NCI-H345 (cell line): ENCODE measurements around the gene PRKCZ.
A peak's percentile ranks its signal among the peaks of the same experiment; 100 is the strongest.

Experiments used
- DNase-seq: peaks from one replicate; lab custom pipeline; 2025; lab: John Stamatoyannopoulos, UW

PRKCZ gene

DNA sequence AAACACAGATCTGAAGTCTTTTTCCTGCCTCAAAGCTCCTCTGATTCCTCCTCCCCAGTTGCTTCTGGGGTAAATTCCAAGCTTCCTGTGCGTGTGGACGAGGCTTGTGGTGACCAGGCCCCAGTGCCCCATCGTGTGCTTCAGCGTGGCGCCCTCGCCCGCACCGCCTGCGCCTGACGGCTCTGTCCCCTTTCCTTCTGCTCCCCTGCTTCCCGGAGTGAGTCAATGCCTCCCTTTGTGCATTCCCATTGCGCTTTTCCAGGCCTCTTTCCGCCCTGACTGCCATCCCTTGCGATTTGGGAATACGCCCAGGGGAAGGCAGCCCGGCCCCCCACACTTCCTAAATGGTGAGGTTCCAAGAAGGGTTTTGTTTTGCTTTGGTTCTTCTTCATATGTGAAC lies 108.1 kb downstream of the PRKCZ start:
- no peak for DNase-seq

DNA sequence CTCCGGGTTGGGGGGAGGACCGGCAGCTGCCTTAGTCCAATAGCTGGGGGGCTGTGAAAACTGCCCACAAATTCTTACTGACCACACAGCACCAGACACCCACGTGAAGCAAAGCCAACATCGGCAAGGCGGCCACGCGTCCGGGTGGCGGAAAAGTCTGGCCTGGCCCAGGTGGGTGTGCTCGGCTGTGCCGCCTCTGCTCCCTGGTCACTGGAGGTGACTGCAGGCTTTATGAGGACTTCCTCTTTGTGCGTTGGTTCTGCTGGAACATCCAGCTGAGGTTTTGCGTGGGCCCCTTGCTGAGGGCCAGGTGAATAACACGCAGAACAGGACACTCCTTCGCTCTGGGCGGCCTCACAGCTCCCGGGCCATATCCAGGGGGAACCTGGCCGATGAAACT lies 108.9 kb downstream of the PRKCZ start:
- no peak for DNase-seq

DNA sequence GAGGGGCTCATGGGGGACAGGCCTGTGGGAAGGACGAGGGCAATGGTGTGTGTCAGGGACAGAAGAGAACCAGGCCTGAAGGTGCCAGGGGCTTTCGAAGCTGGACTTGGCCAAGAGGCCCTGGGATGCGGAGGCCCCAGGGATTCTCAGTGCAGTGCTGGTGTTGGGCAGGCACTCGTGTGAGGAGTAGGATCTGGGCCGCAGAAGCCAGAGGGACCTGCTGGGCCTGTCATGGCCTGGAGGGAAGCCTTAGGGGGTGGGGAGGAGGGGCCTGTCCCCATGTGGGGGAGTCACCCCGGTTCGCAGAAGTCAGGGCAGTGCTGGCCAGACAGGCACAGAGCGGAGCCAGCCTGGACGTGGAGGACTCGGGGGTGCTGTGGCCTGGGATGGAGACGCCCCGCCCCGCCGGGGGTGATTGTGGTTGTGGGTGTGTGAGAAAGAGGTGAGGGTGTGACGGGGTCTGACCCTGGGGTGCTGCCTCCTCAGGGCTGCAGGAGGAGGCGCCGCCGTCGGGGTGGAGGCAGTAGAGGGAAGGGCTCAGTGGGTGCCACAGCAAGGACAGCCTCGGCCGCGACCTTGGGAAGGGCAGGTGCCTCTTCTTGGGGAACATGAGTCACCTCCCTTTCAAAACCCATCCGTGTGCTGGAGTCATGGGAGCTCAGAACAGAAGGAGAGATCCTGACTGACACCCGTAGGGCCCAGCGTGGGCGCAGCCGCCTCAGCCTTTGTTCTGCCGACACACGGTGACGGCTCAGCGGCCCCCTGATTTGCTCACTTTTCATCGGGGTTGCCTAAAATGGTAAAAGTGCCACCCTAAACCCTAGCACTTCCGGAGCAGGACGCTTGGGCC lies 110.5 kb downstream of the PRKCZ start:
- DNase-seq, result no peak

DNA sequence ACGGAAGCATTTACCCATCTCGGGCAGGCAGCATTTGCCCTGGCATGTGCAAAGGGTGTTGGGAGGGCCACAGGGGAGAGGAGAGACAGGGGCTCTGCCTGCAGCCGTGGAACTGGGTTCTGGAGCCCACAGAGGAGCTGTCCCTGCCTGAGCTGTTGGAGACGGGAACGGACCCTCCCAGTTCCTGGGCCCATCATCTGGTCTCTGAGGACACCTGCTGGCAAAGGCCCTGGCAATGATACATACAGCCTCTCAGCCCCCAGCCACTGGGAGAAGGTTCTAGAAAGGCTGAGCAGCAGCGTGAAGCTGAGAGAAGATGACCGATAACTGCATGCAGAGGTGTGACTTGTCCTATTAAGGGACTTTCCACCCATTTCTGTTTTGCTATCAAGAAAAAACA lies 113.0 kb downstream of the PRKCZ start:
- no peak for DNase-seq

DNA sequence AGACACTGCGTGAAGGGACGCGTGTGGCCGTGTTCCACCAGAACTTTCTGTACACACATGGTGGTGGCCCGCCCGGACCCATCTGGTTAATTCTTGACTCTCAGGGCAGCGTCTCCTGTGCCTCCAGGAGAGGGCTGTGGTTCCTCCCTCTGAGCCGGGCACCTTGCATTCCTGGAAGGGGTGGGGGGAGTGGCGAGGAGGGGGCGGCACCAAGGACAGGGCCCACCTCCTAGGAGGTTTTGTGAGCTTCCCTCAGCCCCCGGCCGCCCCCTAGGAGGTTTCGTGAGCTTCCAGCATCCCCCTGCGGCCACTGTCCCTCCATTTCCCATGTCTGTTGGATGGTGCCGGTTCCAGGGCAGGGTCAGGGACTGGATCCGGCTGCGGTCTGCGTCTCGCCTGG lies 115.4 kb downstream of the PRKCZ start:
- DNase-seq, result no peak

DNA sequence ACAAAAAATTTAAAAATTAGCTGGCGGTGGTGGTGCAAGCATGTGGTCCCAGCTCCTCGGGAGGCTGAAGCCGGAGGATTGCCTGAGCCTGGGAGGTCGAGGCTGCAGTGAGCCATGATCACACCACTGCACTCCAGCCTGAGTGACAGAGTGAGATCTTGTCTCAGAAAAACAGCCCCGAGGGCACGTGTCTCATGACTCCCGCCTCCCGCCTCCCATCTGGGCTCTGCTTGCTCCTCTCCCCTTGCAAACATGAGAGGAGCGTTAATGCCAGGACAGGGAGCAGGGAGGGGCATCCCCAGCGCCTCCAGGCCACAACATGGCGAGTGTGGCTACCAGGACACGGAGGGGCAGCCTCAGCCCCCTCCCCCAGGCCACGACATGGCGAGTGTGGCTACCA lies 116.0 kb downstream of the PRKCZ start:
- DNase-seq, result no peak

DNA sequence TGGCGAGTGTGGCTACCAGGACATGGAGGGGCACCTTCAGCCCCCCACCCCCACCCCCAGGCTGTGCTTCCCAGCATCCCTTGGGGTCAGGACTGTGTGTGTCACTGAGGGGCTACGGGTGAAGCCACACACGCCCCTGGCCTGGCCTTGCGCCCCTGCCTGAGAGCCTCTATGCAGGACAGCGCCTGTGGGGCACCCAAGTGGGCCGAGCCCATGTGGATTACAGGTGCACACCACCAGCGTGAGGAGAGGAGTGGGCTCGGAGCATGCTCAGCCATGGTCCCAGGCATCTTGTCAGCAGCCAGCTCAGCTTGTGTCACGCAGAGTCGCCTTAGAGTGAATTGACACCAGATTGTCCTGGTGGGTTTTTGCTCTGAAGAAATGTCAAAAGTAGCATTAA lies 116.5 kb downstream of the PRKCZ start:
- no peak for DNase-seq

DNA sequence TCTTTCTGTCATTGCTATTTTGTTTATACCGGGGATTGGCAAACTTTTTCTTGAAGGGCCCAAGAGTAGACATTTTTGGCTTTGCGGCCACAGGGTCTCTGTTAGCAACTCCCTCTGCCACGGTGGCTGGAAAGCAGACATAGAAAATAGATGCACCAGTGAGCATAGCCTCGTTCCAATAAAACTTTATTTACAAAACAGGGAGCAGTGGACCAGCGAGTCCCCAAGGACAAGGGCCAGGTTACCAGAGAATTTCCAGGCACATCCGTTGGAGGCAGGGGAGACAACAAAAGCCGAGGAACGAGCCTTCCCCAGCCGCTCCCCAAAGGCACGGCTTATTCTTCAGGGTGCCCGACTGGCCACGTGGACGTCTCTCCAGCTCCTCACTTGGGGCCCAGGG lies 117.9 kb downstream of the PRKCZ start:
- no peak for DNase-seq

DNA sequence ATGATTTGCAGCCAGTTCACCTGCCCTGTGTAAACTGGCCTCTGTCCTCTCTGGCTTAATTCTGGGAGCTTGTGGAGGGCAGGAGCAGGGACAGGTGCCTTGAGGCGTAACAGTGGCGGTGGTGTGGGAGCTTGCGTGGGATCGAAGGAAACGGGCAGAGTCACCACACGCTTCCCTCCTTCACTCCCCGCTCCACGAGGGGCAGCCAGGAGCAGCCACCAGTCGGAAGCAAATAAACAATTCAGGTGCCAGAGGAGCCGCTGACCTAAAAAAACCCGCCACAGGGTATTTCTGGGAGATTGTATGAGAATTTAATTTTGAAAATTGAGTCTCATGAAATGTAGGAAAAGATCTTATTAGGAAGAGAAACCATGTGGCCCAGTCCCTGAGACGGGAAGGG lies 118.3 kb downstream of the PRKCZ start:
- DNase-seq, result no peak

DNA sequence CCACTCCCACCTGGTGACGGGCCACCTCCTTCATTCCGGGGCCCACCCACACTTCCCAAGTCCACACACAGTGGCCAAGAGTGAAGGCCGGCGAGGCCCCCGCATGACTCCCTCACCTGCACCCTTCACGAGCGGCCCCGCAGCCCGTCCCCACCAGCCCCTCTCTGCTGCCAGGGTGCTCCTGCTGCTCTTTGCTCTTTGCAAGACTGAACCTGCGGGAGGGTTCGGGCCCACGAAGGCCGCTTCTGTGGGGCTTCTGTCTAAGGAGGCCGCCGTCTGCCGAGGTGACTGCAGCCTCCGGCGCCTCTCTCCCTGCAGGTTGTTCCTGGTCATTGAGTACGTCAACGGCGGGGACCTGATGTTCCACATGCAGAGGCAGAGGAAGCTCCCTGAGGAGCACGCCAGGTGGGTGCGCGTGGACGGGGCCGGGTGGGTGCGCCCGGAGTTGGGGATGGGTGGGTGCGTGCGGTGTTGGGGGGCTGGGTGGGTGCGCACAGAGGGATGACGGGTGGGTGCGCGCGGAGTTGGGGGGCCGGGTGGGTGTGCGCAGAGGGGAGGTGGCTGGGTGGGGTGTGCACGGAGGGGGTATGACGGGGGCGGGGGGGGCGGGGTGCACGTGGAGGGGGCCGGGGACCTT lies 119.1 kb downstream of the PRKCZ start:
- DNase-seq, result no peak

DNA sequence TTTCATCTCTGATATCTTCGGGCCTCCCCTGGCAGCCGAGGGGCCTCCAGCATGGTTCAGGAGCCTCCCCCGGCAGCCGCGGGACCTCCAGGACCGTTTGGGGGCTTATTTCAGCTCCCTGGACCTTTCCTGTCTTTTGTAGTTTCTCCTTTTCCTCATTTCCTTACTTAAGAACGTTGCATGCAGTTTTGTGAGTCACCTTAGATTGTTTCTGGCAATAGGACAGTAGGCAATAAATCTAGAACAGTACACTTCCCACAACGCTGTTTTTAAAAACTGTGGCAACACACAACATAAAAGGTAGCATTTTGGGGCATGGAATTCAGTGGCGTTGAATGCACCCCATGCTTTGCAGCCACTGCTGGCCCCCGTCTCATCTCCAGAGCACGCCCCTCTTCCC lies 120.0 kb downstream of the PRKCZ start:
- DNase-seq, result no peak

DNA sequence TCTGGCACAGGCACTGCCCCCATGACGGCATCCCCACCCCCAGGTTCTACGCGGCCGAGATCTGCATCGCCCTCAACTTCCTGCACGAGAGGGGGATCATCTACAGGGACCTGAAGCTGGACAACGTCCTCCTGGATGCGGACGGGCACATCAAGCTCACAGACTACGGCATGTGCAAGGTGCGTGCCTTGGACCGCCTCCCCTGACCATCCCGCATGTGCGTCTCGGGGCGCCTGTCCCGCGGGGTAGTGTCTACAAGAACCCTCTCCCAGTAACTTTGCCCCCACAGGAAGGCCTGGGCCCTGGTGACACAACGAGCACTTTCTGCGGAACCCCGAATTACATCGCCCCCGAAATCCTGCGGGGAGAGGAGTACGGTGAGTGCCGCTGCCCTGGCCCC lies 121.8 kb downstream of the PRKCZ start:
- no peak for DNase-seq

DNA sequence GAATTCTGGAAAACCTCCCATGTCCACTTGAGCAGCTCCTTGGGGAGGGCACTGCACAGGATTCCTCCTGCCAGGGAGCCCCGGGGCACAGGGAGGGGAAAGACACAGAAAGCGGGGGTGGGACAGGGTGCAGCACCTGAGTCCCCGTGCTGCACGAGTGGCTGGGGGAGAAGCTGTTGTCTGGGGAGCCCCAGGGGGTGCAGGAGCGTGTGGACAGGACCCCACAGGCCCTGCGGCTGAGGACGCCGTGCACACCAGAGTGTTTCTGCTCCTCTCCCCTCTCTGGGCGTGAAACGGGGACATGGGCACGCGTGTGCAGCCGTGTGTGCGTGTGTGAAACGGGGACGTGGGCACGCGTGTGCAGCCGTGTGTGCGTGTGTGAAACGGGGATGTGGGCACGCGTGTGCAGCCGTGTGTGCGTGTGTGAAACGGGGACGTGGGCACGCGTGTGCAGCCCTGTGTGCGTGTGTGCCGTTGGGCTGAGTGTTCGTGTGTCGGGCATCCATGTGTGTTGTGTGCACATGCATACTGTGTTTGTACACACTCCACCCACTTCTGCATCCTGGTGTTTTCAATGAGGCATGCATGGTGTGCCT lies 122.4 kb downstream of the PRKCZ start:
- DNase-seq, result no peak

DNA sequence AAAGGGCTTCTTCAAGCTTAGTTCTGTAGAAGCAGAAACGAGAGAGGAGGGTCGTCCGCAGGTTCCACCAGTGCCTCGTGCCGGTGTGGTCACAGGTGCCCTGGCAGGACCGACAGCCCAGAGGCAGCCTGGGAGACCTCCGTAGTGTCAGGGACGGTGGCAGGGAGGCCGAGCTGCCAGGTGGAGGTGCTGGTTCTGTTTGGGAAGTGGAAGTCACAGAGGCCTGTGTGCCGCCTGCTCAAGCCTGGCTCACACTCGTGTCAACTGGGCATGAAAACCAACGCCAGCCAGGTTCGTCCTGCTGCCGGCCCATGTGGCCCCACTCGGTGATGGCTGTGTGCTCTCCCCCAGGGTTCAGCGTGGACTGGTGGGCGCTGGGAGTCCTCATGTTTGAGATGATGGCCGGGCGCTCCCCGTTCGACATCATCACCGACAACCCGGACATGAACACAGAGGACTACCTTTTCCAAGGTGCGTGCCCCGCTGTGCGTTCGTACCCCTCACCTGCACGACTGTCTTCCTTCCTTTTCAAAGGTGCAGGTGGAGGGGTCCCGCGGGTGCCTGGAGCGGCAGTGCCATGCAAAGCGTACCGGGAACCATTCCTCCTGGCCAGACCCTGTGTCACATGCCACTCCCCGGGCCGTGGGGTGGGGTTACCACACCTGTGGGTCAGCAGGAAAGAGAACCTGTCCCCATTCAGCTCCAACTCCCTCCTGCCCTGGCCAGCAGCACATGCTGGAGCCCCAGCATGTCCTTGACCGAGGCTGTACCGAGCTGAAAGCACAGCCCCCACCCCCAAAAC lies 123.5 kb downstream of the PRKCZ start:
- no peak for DNase-seq

DNA sequence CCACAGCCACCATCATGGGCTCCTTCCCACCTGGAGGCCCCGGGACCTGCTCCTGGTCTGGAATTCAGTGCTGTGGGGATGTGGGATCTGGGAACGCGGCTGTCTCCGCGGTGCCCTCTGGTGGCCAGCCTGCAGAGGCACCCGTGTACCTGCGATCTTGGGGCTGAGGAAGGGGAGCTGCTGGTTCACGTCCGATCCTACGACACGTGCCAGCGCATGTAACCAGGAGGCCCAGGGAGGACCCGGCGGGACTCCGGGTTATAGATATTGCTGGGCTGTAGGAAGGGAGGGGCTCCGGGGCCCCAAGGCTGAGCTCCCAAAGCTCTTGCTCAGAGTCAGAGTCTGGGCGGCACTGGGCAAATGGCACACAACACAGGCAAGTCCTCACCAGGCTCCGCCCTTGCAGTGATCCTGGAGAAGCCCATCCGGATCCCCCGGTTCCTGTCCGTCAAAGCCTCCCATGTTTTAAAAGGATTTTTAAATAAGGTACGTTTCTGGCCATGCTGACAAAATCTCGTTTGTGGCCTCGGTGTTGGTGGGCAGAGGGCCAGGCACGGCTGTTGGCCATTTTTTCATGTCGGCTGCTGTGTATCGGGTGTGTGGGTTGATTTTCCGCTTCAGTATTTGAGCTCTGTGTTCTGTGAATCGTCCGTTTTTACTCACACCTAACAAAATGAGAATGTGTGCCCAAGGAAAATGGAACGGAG lies 124.3 kb downstream of the PRKCZ start:
- DNase-seq, result peak; percentile 49

DNA sequence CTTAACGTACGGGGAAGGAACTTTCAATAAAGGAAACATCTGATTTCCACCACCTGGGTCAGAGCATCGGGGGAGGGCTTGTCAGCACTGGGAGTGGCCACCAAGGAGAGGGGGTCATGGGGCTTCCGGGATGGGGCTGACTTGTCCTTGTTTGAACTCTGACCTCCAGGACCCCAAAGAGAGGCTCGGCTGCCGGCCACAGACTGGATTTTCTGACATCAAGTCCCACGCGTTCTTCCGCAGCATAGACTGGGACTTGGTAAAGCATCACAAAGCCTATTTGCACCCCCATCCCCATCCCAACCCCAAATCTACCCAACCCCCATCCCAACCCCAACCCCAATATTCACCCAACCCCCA lies 124.8 kb downstream of the PRKCZ start:
- DNase-seq, result no peak

DNA sequence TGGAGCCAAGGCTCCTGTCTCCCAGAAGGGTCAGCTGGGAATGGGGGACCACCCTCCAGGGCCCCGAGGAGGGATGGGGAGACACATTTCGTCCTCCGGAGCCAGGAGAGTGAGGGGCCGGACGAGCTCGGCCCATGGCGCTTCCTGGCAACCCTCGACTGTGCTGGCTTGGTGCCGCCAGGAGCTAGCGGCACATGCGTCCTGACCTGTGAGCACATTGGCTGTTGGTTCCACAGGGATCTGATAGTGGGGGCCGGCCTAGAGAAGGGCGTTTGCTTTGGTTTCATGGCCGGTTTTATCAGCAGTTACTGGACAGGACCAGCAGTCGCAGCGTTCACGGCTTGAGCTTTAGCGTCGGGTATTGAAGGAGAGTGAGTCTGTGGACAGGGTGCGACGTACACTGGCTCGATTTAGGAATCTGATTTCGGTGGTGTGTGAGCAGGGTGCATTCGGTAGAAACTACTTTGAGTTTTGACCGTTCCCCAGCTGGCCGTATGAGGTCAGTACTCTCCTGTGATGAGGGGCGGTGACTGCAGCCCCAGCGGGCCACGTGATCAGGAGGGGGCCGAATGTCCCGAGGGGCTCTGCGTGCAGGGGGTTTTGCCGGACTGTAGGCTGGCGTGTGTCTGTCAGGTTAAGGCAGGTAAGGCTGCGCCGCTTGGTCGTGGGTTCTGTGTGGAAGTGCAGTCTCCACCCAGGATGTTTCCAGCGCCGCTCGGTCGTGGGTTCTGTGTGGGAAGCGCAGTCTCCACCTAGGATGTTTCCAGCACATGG lies 125.7 kb downstream of the PRKCZ start:
- no peak for DNase-seq

DNA sequence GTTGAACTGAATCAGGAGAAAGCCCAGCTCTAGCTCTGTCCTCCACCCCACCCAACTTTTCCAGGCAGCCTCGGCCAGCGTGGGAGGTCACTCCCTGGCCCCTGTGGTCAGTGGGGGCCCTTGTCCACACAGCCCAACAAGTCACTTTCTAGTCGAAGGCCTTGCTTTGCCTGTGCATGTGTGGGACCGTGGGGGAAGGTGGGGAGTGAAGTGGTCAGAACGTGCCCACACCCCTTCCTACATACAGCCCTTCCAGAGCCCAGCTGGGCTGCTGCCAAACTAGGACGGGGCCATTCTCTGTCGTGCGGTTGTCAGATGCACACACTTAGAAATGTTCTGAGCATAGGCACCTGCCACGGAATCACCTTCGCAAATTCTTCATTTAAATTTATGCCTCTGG lies 126.4 kb downstream of the PRKCZ start:
- DNase-seq, result no peak

DNA sequence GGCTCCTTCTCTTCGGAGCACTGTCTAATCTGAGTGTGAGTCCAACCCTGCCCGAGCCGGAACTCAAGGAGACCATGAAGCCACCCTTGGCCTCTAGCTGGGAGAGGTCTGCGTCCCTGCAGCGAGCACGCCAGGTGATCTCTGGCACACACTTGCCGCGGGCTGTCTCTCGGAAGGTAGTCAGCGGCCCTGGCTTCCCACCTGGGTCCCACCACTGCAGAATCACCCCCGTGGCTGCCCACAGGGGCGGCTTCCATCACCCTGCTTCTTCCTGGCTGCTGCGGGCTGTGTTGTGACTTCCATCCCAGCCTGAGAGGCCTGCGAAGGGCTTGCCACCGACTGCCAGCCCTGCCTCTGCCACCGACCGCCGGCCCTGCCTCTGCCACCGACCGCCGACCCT lies 127.3 kb downstream of the PRKCZ start:
- DNase-seq, result no peak

DNA sequence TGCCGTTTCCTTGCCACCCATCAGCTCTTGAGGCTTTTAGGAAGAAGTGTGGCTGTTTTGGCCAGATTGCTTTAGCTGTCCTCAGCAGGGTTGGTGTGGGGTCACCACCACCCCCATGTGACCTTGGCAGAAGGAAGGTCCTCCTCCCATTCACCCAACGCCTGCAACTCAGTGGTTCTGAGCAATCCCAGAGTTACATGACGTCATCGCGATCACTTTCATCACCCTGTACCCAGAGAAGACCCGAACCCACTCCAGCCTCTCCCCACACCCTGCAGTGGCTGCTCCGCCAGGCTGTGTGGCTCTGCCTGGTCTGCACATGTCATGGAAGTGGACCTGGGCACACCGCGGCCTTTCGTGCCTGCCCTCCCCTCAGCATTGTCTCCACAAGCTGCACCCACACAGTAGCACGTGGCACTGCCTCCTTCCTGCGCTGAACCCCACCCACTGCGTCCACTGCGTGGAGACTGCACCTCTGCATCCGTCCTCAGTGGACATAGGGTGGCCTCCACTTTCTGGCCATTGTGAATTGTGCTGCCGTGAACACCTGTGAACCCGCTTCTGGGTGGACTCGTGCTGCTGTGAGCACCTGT lies 127.8 kb downstream of the PRKCZ start:
- no peak for DNase-seq

DNA sequence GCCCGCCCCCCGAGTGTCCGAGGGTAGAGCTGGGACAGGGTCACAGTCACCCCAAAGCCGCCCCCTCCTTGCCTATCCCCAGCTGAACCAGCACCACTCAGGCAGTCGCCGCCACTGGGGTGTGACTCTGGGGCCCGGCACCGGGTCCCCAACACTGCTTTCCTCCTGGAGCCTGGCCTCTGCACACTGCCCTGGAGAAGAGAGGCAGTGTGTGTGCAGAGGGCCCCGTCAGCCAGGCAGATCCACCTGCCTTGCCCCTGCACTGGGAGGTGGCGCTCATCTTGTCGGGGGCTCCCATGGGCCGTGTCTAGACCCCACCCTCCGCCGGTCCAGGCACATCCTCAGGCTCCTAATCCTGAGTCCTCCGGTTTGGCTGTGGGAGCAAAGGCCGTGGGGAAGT lies 128.7 kb downstream of the PRKCZ start:
- DNase-seq, result no peak
